ENCODE data around the gene ALG14.
A peak's percentile ranks its signal among the peaks of the same experiment; 100 is the strongest.

- peak; percentile 97 for TF ChIP-seq POLR2A (IDR thresholded peaks at IDR 0.05; ENCODE audit: low read depth, low read length)
- no peak for TF ChIP-seq BHLHE40 (IDR thresholded peaks at IDR 0.05; ENCODE audit: low read depth, low read length)
- no peak for TF ChIP-seq USF2 (IDR thresholded peaks at IDR 0.05; ENCODE audit: low read depth, low read length)
- TF ChIP-seq SMC3 (IDR thresholded peaks at IDR 0.05; ENCODE audit: low read depth, low read length), result peak; percentile 10; the same call in 1 of the 2 replicates
- TF ChIP-seq CTCF (conservative IDR thresholded peaks at IDR 0.05; ENCODE audit: low read depth, low read length), result peak; percentile 9; the same call in 1 of the 2 replicates
- no peak for TF ChIP-seq CEBPB (IDR thresholded peaks at IDR 0.05; ENCODE audit: low read depth, low read length)
- TF ChIP-seq RCOR1 (IDR thresholded peaks at IDR 0.05; ENCODE audit: insufficient replicate concordance, low read length), result no peak
- TF ChIP-seq MAZ (IDR thresholded peaks at IDR 0.05; ENCODE audit: borderline replicate concordance, low read depth, low read length), result peak; percentile 96
- no peak for TF ChIP-seq MAFK (IDR thresholded peaks at IDR 0.05; ENCODE audit: low read depth, low read length)
- peak; percentile 17; the same call in 1 of the 2 replicates for TF ChIP-seq RAD21 (IDR thresholded peaks at IDR 0.05; ENCODE audit: low read length)
- TF ChIP-seq CHD1 (IDR thresholded peaks at IDR 0.05; ENCODE audit: low read depth, low read length), result no peak
- no peak for TF ChIP-seq ELK1 (IDR thresholded peaks at IDR 0.05; ENCODE audit: borderline replicate concordance, low read depth, low read length)
Observed at GRCh38 chr1:94926915-94927404, 145.8 kb downstream of the ALG14 start, which contains the start of gene CNN3.
